ENCODE data around the gene MMP7. TPM values are rescaled to one million over a fixed set of nuclear protein-coding genes. Genes with fewer than 3 reads are reported as not detected.

Gene MMP7
- total RNA-seq, 1 donor from 2014 or later: not detected

GRCh38 chr11:102497061-102497460 lies 33.5 kb downstream of the MMP7 start:
- H3K27ac Mint-ChIP-seq: no peak overlapping the region
- Histone ChIP-seq H3K27me3 (no peaks in the 10 kb centered on the region), H2AFZ (replicated peaks) (no peak overlapping the region), H3K4me3 (no peak overlapping the region), H3K4me1 (no peaks in the 10 kb centered on the region), H3K79me2 (ENCODE audit: low read depth) (no peaks in the 10 kb centered on the region), H3K9ac (no peak overlapping the region), H3F3A (ENCODE audit: low read depth) (no peaks in the 10 kb centered on the region), H3K36me3 (no peaks in the 10 kb centered on the region), H3K27ac (no peak overlapping the region), H3K9me3 (ENCODE audit: low read depth) (no peaks in the 10 kb centered on the region), H4K20me1 (ENCODE audit: low read depth) (no peaks in the 10 kb centered on the region), H3K4me2 (no peak overlapping the region)
- TF ChIP-seq CTCF (IDR thresholded peaks at IDR 0.05): no peak
- no peak for TF ChIP-seq EZH2phosphoT487 (IDR thresholded peaks at IDR 0.05)
- TF ChIP-seq EZH2 (IDR thresholded peaks at IDR 0.05): no peak
- DNase-seq (ENCODE audit: low spot score): no peak
- no peaks in the 10 kb centered on the region for H3K36me3 Mint-ChIP-seq
- H3K9me3 Mint-ChIP-seq: no peaks in the 10 kb centered on the region
- no peak overlapping the region for H3K4me3 Mint-ChIP-seq
- no peaks in the 10 kb centered on the region for H3K27me3 Mint-ChIP-seq (ENCODE audit: insufficient read depth, low read depth)
- H3K4me1 Mint-ChIP-seq: peaks cover 6% of the 10 kb centered on the region

- Histone ChIP-seq H4K20me1 (ENCODE audit: low read depth) (no peaks in the 10 kb centered on the region), H3F3A (ENCODE audit: low read depth) (no peaks in the 10 kb centered on the region), H3K4me2 (peak overlapping the region; percentile 71), H3K9ac (no peak overlapping the region), H3K4me3 (peak overlapping the region; percentile 26), H3K79me2 (ENCODE audit: low read depth) (no peaks in the 10 kb centered on the region), H3K4me1 (no peaks in the 10 kb centered on the region), H3K27ac (no peak overlapping the region), H3K36me3 (no peaks in the 10 kb centered on the region), H3K27me3 (no peaks in the 10 kb centered on the region), H2AFZ (replicated peaks) (peak overlapping the region; percentile 60), H3K9me3 (ENCODE audit: low read depth) (no peaks in the 10 kb centered on the region)
- TF ChIP-seq EZH2 (IDR thresholded peaks at IDR 0.05) (no peak), CTCF (IDR thresholded peaks at IDR 0.05) (peak; percentile 88)
- H3K9me3 Mint-ChIP-seq: no peaks in the 10 kb centered on the region
- H3K4me1 Mint-ChIP-seq: peaks cover 6% of the 10 kb centered on the region
- H3K36me3 Mint-ChIP-seq: no peaks in the 10 kb centered on the region
- no peak overlapping the region for H3K27ac Mint-ChIP-seq
- H3K4me3 Mint-ChIP-seq: peak overlapping the region; percentile 33
- H3K27me3 Mint-ChIP-seq (ENCODE audit: insufficient read depth, low read depth): no peaks in the 10 kb centered on the region
- DNase-seq (ENCODE audit: low spot score): peak; percentile 80
Observed at GRCh38 chr11:102495161-102496042, 35.1 kb downstream of the MMP7 start.

- H3K27me3 ChIP-seq: no peaks in the 10 kb centered on the region
- TF ChIP-seq EZH2 (IDR thresholded peaks at IDR 0.05) (no peak), CTCF (IDR thresholded peaks at IDR 0.05) (no peak), EZH2phosphoT487 (IDR thresholded peaks at IDR 0.05) (no peak)
- Mint-ChIP-seq H3K27ac (no peak overlapping the region), H3K36me3 (no peaks in the 10 kb centered on the region), H3K4me3 (no peak overlapping the region), H3K4me1 (peaks cover 6% of the 10 kb centered on the region), H3K27me3 (ENCODE audit: insufficient read depth, low read depth) (no peaks in the 10 kb centered on the region), H3K9me3 (no peaks in the 10 kb centered on the region)
- no peaks in the 10 kb centered on the region for H3F3A ChIP-seq (ENCODE audit: low read depth)
- H3K4me1 ChIP-seq: no peaks in the 10 kb centered on the region
- H3K4me3 ChIP-seq: no peak overlapping the region
- H3K27ac ChIP-seq: no peak overlapping the region
- no peaks in the 10 kb centered on the region for H3K36me3 ChIP-seq
- no peaks in the 10 kb centered on the region for H3K9me3 ChIP-seq (ENCODE audit: low read depth)
- DNase-seq (ENCODE audit: low spot score): no peak
- H3K9ac ChIP-seq: no peak overlapping the region
- no peak overlapping the region for H3K4me2 ChIP-seq
- no peak overlapping the region for H2AFZ ChIP-seq (replicated peaks)
- H3K79me2 ChIP-seq (ENCODE audit: low read depth): no peaks in the 10 kb centered on the region
- no peaks in the 10 kb centered on the region for H4K20me1 ChIP-seq (ENCODE audit: low read depth)
Observed at GRCh38 chr11:102494216-102494615, 36.3 kb downstream of the MMP7 start.

Data from neural progenitor cell (in vitro differentiated cells).